Measurements from ENCODE around the gene ZDHHC22. TPM values are rescaled to one million over a fixed set of nuclear protein-coding genes. Genes with fewer than 3 reads are reported as not detected.

Gene ZDHHC22
- total RNA-seq, 4 donors from 2014 or later = not detected

DNA sequence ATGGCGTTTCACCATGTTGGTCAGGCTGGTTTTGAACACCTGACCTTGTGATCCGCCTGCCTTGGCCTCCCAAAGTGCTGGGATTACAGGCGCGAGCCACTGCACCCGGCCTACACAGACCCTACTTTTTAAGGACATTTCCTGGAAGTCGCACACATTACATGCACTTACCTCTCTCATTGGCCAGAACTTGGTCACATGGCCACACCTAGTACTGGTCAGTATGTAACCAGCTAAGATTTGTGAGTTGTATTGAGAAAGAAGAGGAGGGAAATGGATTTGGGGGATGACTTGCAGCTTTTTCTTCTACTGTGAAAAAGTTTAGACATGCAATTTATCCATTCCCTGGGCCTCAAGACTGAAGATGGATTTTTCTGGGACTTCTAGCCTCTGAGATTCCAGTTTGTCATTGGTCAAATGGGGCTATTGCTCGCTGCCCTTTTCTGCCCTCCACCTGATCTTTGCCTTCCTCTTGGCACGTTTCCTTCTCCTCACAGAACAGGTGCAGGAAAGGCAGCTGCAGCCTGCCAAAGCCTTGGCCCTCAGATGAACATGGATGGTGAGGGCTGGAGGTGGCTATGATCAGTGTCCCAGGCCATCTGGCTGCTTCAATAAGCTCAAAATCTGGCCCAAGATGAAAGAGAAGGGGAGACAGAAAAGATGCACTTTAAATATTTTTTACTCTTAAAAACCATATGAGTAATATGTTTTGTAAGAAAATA is 7.1 kb upstream of the ZDHHC22 start:
- H3K4me3 ChIP-seq = no peak overlapping the region

DNA sequence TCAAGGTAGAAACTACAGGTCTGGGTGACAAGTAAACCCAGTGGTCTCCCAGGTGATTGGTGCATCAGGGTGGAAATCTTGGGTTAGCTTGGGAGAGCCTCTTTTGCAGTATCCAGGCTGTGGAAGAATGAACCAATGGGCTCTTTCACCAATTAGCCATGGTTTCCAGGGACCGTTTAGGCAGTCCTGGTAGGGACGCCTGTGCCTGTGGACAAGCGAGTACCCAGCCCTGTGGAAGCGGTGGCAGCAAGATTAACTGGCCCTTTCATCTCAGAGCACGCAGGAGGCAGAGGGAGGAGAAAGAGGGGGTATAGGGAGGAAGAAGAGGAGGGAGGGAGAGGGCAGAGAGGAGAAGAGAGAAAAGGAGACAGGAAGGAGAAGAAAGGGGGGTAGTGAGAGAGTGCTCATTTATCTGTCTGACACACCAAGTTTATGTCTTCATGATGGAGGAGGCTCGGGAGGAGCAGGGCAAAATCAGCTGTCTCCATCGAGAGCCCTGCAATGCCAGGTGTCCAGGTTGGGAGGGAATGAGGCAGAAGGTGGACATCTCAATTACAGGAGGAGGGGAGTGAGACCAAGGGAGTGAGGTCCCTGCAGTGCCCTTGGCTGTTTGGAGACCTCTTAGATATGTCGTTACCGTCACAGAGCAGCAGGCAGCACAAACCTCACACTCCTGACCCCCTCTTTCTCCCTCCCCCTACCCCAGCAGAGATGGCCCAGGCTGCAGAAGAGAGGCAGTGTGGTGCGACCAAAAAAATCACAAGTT is 4.6 kb upstream of the ZDHHC22 start:
- DNase-seq (ENCODE audit: low spot score in 2 of 2) = no peak
- Histone ChIP-seq H3K27me3 (peaks cover 0 to 63% of the 10 kb centered on the region in 2 donors), H3K9me3 (peaks cover 0 to 4% (median 0%) of the 10 kb centered on the region in 4 donors), H3K36me3 (no peaks in the 10 kb centered on the region), H3K27ac (no peak overlapping the region), H3K4me1 (peaks cover 0 to 9% (median 3%) of the 10 kb centered on the region in 4 donors), H3K4me3 (no peak overlapping the region)
- 6 to 10% methylated on average over 10 of the region's 10 CpGs for WGBS, 2 donors
- TF ChIP-seq POLR2A (IDR thresholded peaks at IDR 0.05) (no peak), EP300 (IDR thresholded peaks at IDR 0.05) (no peak)
- TF ChIP-seq, protein P1, sequence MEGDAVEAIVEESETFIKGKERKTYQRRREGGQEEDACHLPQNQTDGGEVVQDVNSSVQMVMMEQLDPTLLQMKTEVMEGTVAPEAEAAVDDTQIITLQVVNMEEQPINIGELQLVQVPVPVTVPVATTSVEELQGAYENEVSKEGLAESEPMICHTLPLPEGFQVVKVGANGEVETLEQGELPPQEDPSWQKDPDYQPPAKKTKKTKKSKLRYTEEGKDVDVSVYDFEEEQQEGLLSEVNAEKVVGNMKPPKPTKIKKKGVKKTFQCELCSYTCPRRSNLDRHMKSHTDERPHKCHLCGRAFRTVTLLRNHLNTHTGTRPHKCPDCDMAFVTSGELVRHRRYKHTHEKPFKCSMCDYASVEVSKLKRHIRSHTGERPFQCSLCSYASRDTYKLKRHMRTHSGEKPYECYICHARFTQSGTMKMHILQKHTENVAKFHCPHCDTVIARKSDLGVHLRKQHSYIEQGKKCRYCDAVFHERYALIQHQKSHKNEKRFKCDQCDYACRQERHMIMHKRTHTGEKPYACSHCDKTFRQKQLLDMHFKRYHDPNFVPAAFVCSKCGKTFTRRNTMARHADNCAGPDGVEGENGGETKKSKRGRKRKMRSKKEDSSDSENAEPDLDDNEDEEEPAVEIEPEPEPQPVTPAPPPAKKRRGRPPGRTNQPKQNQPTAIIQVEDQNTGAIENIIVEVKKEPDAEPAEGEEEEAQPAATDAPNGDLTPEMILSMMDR (IDR thresholded peaks at IDR 0.05) = no peak

More for the DNA sequence above, 7.1 kb upstream of the ZDHHC22 start:
- no peaks in the 10 kb centered on the region for H3K4me1 ChIP-seq
- WGBS, 2 donors = 65 to 75% methylated on average over 8 of the region's 8 CpGs
- TF ChIP-seq EP300 (IDR thresholded peaks at IDR 0.05) = no peak
- TF ChIP-seq, protein P1 (IDR thresholded peaks at IDR 0.05) = no peak
- no peak for TF ChIP-seq POLR2A (IDR thresholded peaks at IDR 0.05)
- peaks cover 0 to 57% of the 10 kb centered on the region in 2 donors for H3K27me3 ChIP-seq
- no peak overlapping the region for H3K27ac ChIP-seq
- H3K9me3 ChIP-seq = peaks cover 0 to 4% (median 0%) of the 10 kb centered on the region in 4 donors
- DNase-seq (ENCODE audit: low spot score in 2 of 2) = no peak
- no peaks in the 10 kb centered on the region for H3K36me3 ChIP-seq

DNA sequence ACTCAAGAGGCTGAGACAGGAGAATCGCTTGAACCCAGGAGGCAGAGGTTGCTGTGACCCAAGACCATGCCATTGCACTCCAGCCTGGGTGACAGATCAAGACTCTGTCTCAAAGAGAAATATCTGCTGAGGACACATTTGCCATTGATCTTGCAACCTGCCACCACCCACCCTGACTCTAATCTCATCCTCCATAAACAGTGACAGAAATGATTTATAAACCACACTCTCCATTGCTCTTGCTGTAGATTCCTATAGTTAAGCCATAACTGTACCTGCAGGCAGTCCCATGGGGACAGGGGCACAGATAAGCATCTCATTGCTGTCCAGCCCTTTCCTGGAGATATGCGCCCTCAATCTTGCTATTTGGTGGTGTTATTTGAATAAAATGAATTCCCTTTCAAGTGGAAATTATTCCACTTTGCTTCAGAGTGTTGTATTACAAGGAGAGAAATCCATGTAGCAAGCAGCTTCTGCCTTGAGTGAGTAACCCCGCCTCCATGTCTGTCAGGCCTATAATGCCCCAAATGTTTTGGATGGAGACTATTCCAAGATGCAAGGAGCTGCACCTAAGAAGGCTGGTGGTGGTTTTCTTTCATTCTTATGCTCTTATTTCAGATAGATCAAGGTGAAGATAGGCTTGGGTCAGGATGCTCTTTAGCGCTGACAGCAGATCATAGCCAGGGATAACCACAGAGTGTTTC is 3.0 kb upstream of the ZDHHC22 start:
- peaks cover 0 to 25% (median 11%) of the 10 kb centered on the region in 4 donors for H3K4me1 ChIP-seq
- H3K9me3 ChIP-seq = peaks cover 0 to 4% (median 0%) of the 10 kb centered on the region in 4 donors
- DNase-seq (ENCODE audit: low spot score in 2 of 2) = no peak
- WGBS, 2 donors = 64 to 73% methylated on average over 4 of the region's 4 CpGs
- no peak for TF ChIP-seq EP300 (IDR thresholded peaks at IDR 0.05)
- TF ChIP-seq, protein P1 (IDR thresholded peaks at IDR 0.05) = no peak
- TF ChIP-seq POLR2A (IDR thresholded peaks at IDR 0.05) = no peak
- no peak overlapping the region for H3K27ac ChIP-seq
- H3K27me3 ChIP-seq = peaks cover 0 to 79% of the 10 kb centered on the region in 2 donors
- no peaks in the 10 kb centered on the region for H3K36me3 ChIP-seq
- no peak overlapping the region for H3K4me3 ChIP-seq

DNA sequence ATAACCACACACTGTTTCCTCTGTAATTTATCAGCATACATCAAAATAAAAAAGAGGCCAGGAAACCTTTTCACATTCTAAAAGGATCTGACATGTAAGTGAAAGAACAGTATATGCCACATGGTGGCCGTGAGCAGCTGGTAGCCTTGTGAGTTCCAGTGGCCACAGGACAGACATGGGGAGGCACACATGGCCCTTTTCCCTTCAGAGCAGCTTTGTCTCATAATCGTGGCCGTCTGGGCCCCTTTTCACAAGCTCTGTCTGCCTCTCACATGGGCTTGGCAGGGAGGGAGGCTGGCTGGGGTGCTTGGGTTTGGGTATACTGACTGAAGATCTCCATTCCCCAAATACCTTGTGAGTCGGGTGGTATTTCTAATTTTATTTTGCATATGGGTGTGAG is 1.5 kb upstream of the ZDHHC22 start:
- WGBS, 2 donors = 6 to 13% methylated on average over 4 of the region's 4 CpGs
- no peak overlapping the region for H3K4me3 ChIP-seq
- H3K9me3 ChIP-seq = peaks cover 0 to 4% (median 0%) of the 10 kb centered on the region in 4 donors
- TF ChIP-seq POLR2A (IDR thresholded peaks at IDR 0.05) (no peak), EP300 (IDR thresholded peaks at IDR 0.05) (no peak)
- TF ChIP-seq, protein P1 (IDR thresholded peaks at IDR 0.05) = no peak
- H3K27ac ChIP-seq = no peak overlapping the region
- H3K36me3 ChIP-seq = no peaks in the 10 kb centered on the region
- no peak for DNase-seq (ENCODE audit: low spot score in 2 of 2)
- peaks cover 0 to 30% (median 12%) of the 10 kb centered on the region in 4 donors for H3K4me1 ChIP-seq
- peaks cover 0 to 94% of the 10 kb centered on the region in 2 donors for H3K27me3 ChIP-seq
